Mesothelial cell of epicardium (in vitro differentiated cells): ENCODE results near the gene SH3BP5L. TPM values are rescaled to one million over a fixed set of nuclear protein-coding genes. Genes with fewer than 3 reads are reported as not detected.

Source experiments
- DNase-seq, 2 experiments: peaks; one replicate each; pipeline ENCODE4 v3.0.0; 2021; ENCODE audit warnings: low spot score in 2 of 2; ENCODE audit not compliant: unreplicated experiment in 2 of 2
- H3K27ac Mint-ChIP-seq: 2 replicates; pipeline ENCODE4 v1.8.0; 2021; ENCODE audit warnings: mixed read lengths
- H3K27me3 Mint-ChIP-seq: 2 replicates; pipeline ENCODE4 v1.8.0; 2021; ENCODE audit warnings: low read depth, mixed read lengths
- H3K36me3 Mint-ChIP-seq: 2 replicates; pipeline ENCODE4 v1.8.0; 2021; ENCODE audit warnings: mixed read lengths
- H3K4me1 Mint-ChIP-seq: 2 replicates; pipeline ENCODE4 v1.8.0; 2021; ENCODE audit warnings: mixed read lengths
- H3K4me3 Mint-ChIP-seq: 2 replicates; pipeline ENCODE4 v1.8.0; 2021; ENCODE audit warnings: mild to moderate bottlenecking, moderate library complexity, mixed read lengths
- H3K9me3 Mint-ChIP-seq: 2 replicates; pipeline ENCODE4 v1.8.0; 2021; ENCODE audit warnings: mixed read lengths
- CTCF ChIP-seq: fragments of 200-600 bp; sonication (generic); IDR thresholded peaks from one replicate; pipeline ENCODE4 v1.5.0; 2021; ENCODE audit warnings: antibody characterized with exemption; ENCODE audit not compliant: unreplicated experiment
- total RNA-seq: library from RNA; stranded (reverse); gene quantifications from 3 replicates; pipeline ENCODE4 v1.2.1, GENCODE V29; 2021

Gene SH3BP5L
- total RNA-seq, 1 donor from 2014 or later = 24.9 TPM

- no peak for TF ChIP-seq CTCF
- H3K4me1 Mint-ChIP-seq = peaks cover 28% of the 10 kb centered on the region
- peak overlapping the region; percentile 73 for H3K4me3 Mint-ChIP-seq
- peak; percentile 65 to 82 for DNase-seq
- H3K36me3 Mint-ChIP-seq = no peaks in the 10 kb centered on the region
- H3K27ac Mint-ChIP-seq = no peak overlapping the region
- H3K9me3 Mint-ChIP-seq = no peaks in the 10 kb centered on the region
- H3K27me3 Mint-ChIP-seq = peaks cover 10% of the 10 kb centered on the region
These were observed 37.5 kb upstream of the SH3BP5L start for GRCh38 chr1:248862998-248863881.

- H3K27me3 Mint-ChIP-seq = peaks cover 10% of the 10 kb centered on the region
- H3K9me3 Mint-ChIP-seq = no peaks in the 10 kb centered on the region
- H3K27ac Mint-ChIP-seq = no peak overlapping the region
- H3K36me3 Mint-ChIP-seq = no peaks in the 10 kb centered on the region
- H3K4me1 Mint-ChIP-seq = peaks cover 34% of the 10 kb centered on the region
- peak overlapping the region; percentile 73 for H3K4me3 Mint-ChIP-seq
- TF ChIP-seq CTCF = no peak
- DNase-seq = no peak
These were observed 36.9 kb upstream of the SH3BP5L start for GRCh38 chr1:248862695-248862997.

GRCh38 chr1:248861616-248862015 is 35.9 kb upstream of the SH3BP5L start:
- no peaks in the 10 kb centered on the region for H3K36me3 Mint-ChIP-seq
- TF ChIP-seq CTCF = no peak

GRCh38 chr1:248860007-248860406 is 34.3 kb upstream of the SH3BP5L start:
- Mint-ChIP-seq H3K27ac (peak overlapping the region; percentile 93), H3K27me3 (peaks cover 10% of the 10 kb centered on the region), H3K36me3 (peaks cover 4% of the 10 kb centered on the region), H3K4me3 (peak overlapping the region; percentile 82), H3K4me1 (peaks cover 47% of the 10 kb centered on the region), H3K9me3 (no peaks in the 10 kb centered on the region)
- TF ChIP-seq CTCF = no peak
- no peak for DNase-seq

More at GRCh38 chr1:248861616-248862015, 35.9 kb upstream of the SH3BP5L start:
- no peak for DNase-seq
- Mint-ChIP-seq H3K4me1 (peaks cover 44% of the 10 kb centered on the region), H3K27ac (no peak overlapping the region), H3K27me3 (peaks cover 10% of the 10 kb centered on the region), H3K9me3 (no peaks in the 10 kb centered on the region), H3K4me3 (no peak overlapping the region)

- H3K4me1 Mint-ChIP-seq = peaks cover 46% of the 10 kb centered on the region
- peak within 1 kb of the TSS; percentile 82 for H3K4me3 Mint-ChIP-seq
- peaks cover 5% of the 10 kb centered on the region for H3K36me3 Mint-ChIP-seq
- peak within 1 kb of the TSS; percentile 97 for H3K27ac Mint-ChIP-seq
- H3K27me3 Mint-ChIP-seq = peaks cover 10% of the 10 kb centered on the region
- TF ChIP-seq CTCF = no peak
- DNase-seq = peak; percentile 88 to 95
- H3K9me3 Mint-ChIP-seq = no peaks in the 10 kb centered on the region
These were observed 33.5 kb upstream of the SH3BP5L start, which contains the start of gene ZNF692 for GRCh38 chr1:248858891-248859889. Gene ZNF692 (minus strand): TSS chr1:248859085. CDS start chr1:248858309, 776 bp downstream.
